Measurements from ENCODE around the gene SH2D1B.

The SH2D1B gene

DNA sequence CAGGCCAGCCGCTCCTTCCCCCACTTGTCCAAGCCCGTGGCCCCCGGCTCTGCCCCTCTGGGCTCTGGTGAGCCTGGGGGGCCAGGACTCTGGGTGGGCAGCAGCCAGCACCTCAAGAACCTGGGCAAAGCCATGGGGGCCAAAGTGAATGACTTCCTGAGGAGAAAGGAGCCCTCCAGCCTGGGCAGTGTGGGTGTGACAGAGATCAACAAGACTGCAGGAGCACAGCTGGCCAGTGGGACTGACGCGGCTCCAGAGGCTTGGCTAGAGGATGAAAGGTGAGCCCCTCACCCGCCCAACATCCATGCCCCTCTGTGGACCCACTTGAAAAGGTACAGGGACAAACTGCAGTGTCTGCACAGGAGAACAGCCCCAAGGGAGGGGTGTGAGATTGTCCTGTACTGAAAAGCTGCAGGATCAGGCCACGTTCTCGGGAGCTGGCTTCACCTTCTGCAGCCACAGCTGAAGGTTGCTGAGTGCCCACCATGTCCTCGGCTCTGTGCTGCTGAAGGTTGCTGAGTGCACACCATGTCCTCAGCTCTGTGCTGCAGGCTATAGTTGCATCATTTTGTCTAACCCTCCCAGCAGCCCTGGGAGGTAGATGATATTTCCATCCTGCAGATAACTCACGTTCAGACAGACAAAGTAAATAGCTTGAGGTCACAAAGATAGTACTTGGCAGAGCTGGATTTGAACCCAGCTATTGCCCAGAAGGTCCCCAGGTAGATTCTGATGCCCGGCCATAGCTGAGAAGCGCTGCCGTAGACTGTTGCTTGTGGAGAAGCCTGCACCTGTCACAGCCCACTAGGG, 29.8 kb downstream of the SH2D1B start:
- DNase-seq (ENCODE audit: low read depth) = no peak

- no peak for DNase-seq (ENCODE audit: low read depth)
These were observed 30.6 kb downstream of the SH2D1B start, which contains the start of gene C1orf226 for GRCh38 chr1:162381383-162381782. C1orf226 (plus strand) TSS chr1:162381728; CDS start chr1:162381902, 174 bp downstream.

- DNase-seq (ENCODE audit: low read depth) = no peak
These were observed 31.7 kb downstream of the SH2D1B start for GRCh38 chr1:162380061-162380846.

DNA sequence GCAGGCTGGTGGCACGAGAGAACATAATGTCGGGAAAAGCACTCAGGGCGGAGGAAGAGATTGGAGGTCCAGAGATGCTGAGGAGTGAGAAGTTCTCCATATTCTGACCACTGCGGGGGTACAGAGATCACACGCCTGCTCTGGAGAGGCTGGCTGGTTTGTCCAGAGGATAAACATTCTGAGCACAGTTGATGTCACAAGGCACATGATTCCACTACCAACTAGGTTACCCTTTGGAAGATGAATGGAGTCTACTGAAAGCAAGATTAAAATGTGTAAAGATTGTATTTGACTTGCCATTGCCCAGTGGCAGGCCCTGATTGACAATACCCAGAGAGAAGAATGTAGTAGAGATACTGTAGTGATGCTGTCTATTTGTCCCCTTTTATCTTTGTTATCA, 35.2 kb downstream of the SH2D1B start, which contains the start of gene SPATA46:
SPATA46 (minus strand) TSS at position 164 of the 400 bp plus-strand sequence; CDS start at position 100, 64 bp downstream.
- no peak for DNase-seq (ENCODE audit: low read depth)

- no peak for DNase-seq (ENCODE audit: low read depth)
These were observed 36.5 kb downstream of the SH2D1B start for GRCh38 chr1:162375463-162375862.

- DNase-seq (ENCODE audit: low read depth) = no peak
These were observed 37.5 kb downstream of the SH2D1B start for GRCh38 chr1:162374406-162374805.

DNA sequence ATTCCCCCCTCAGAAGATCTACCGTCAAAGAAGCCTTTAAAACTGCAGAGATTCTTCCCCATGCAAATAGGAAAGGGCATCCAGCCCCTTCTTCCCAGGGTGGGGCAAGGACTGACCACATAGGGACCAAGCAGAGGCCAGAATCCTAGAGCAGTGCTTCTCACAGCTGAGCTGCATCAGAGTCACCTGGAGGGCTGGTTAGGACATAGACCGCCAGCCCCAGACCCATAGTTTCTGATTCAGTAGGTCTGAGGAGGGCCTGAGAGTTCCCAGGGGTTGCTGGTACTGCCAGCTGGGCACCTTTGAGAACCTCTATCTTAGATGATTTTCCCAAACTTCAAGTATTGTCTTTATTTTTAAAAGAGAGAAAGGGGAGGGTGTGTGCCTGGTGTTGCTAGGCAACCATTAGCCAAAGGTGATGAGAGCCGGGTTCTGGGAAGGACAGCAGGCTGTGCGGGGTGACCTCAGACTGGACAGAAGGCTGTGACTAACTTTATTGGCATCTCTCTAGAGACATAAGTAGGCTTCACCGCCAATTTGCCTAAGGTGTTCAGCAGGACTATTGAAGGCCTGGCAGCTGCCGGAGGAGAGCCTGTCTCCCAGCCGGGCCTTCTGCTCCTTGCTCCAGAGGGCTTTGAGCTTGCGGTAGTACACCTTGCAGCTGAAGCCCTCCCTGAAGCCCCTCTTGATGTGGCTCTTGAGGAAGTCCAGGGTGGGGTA, 38.2 kb downstream of the SH2D1B start:
- DNase-seq (ENCODE audit: low read depth) = no peak

GRCh38 chr1:162373072-162373427, 38.9 kb downstream of the SH2D1B start:
- no peak for DNase-seq (ENCODE audit: low read depth)

GRCh38 chr1:162372159-162373071, 39.5 kb downstream of the SH2D1B start:
- DNase-seq (ENCODE audit: low read depth) = no peak

GRCh38 chr1:162371611-162372010, 40.3 kb downstream of the SH2D1B start:
- DNase-seq (ENCODE audit: low read depth) = no peak

DNA sequence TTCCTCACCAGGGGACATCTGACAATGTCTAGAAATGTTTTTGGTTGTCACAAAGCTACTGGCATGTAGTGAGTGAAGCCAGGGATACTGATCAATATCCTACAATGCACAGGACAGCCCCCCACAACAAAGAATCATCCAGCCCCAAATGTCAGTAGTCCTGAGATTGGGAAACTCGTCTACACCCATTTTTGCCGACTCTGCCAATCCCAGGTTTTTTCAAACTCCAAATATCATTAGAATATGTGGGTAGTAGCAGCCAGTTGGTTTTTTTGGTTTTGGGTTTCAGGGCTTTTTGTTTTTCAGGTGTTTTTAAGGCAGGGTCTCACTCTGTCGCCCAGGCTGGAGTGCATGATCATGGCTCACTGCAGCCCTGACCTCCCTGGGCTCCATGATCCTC, 41.2 kb downstream of the SH2D1B start:
- DNase-seq (ENCODE audit: low read depth) = no peak

DNA sequence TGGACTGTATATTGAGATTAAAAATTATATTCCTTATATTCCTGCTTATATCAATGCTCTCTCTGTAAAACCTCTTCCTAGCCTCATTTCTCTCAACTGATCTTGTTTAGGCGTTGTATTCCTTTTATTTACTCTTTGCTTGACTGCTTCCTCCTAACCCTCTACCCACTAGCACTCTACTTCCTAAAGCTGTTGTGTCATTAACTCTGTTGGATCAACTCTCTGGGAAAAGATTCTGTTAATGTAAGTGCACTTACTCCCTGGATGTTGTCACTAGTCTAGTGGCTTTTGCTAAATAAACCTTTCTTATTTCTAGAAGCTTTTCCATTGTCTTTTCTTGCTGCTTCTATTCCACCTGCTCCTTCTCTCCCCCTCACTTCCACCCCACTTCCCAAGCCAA, 41.8 kb downstream of the SH2D1B start:
- no peak for DNase-seq (ENCODE audit: low read depth)

DNA sequence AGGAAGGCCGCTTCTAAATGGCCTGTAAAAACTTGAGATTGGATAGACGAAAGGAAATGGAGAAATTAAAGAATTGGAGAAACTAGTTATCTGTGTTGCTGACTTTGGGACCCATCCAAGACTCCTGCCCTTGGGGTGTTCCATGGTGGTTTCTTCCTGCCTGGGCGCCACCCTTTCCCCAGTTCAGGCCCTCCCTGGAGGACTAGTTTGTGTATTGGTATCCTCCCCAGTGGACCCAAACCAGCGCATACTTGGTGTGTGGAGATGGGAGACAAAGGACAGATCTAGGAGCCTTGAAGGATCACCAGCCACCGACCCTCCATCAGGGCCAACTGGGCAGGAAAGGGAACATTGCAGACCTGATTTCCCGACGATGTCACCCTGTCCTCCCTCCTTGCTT, 42.4 kb downstream of the SH2D1B start:
- no peak for DNase-seq (ENCODE audit: low read depth)

DNA sequence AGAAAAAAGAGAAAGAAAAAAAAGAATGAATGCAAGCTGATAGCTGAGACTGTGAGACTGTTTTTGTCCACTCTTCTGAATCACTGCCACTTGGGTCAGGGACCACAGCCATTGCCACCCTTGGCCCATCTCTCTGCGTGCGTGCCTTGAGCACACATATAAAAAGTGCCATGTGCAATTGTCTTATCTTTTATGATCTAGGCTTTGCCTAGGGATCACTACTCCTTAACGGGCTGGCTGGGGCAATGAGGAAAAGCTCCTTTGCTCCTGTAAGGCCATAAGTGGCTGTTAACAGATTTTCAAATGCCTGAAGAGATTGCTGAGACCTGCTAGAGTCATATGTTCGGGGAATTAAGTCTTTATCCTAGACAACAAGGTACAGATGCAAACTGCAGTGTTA, 43.5 kb downstream of the SH2D1B start:
- DNase-seq (ENCODE audit: low read depth) = no peak

- DNase-seq (ENCODE audit: low read depth) = no peak
These were observed 44.2 kb downstream of the SH2D1B start for GRCh38 chr1:162367772-162368171.

- DNase-seq (ENCODE audit: low read depth) = no peak
These were observed 44.9 kb downstream of the SH2D1B start for GRCh38 chr1:162367073-162367472.

DNA sequence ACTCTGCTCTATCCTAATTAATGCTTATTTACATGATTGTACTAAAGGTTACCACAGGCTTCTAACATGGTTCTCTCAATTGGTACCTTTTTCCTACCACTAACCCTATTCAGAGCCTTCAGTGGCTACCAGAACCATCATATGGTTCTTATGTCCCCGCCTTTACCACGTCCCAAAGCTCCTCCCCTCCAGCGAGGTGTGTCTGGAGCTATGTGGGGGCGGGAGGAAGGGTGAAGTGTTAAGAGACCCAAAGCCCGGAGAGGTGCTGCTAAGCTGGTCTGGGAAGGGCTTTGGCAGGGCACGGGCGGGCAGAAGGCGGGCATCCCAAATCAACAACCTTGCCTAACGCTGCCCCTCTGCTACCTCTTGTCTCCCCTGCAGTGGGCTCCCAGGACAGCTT, 45.3 kb downstream of the SH2D1B start:
- DNase-seq (ENCODE audit: low read depth) = no peak

DNA sequence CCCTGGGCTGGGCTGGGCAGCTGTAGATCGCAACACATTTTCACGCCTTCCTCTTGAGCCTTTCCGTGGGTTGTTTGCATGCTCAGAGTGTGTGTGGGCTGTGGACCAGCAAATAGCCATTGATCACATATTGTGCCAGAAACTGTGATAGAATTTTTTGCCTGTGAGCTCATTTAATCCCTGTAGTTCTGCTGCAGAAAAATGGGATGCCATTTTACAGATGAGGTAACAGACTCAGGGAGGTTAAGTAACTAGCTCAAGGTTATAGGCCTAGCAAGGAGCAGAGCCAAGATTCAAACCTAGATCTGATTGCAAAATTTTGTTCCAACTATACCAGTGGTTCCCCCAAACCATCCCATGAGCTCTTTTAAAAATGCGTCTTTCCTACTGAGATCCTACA, 45.8 kb downstream of the SH2D1B start:
- DNase-seq (ENCODE audit: low read depth) = no peak

DNA sequence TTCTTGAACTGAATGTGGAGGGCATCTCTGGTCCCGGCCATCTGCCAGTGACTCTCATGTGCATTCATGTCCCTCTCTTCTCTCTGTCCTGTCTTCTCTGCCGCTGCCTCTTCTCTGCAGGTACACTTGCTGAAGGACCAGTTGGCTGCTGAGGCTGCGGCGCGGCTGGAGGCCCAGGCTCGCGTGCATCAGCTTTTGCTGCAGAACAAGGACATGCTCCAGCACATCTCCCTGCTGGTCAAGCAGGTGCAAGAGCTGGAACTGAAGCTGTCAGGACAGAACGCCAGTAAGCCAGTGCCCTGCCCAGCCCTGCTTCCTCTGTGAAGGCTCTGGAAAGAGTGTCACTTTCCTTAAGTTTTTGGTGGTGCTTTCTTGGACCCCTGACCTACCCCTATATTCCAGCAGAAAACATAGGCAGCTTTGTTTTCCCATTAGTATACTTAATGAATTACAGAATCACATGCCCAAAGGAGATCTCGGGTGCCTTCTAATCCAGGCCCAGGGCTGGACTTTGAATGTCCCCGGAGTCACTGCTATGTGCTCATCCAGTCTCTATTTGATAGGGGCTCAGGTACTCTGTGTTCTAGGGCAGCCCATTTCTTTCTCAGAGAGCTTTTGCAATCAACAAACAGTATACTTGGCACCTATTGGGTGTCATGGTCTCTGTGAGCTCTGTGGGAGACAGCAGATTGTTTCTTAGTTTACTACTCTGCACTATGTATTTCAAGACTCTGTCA, 46.5 kb downstream of the SH2D1B start:
- DNase-seq (ENCODE audit: low read depth) = no peak

GRCh38 chr1:162364498-162364897, 47.4 kb downstream of the SH2D1B start:
- DNase-seq (ENCODE audit: low read depth) = no peak

DNA sequence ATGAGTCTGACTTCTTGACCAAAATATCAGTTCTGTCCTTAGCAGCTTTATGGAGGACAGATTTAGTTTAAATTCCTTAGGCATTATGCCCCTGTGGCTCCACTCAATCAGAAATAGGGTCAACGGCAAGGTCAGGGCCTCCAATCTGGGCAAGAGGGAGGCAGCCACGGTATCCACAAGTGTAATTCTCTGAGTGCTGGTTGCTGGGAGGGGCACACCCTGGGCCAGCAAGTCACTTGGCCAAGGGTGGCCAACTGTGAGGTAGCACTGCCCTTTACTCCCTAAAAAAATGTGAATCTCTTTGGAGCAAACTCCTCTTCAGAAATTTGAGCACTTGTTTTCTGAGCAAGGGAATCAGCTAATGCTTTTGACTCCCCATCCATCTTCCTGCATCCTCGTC, 48.1 kb downstream of the SH2D1B start:
- no peak for DNase-seq (ENCODE audit: low read depth)

All from GM04504 (cell line).